Measurements from ENCODE around the gene ERG. TPM values are rescaled to one million over a fixed set of nuclear protein-coding genes. Genes with fewer than 3 reads are reported as not detected.

The ERG gene
- total RNA-seq, 4 donors from 2014 or later = 7.8 to 44.1 (median 16.8) TPM

GRCh38 chr21:38337793-38338192 lies 160.5 kb downstream of the ERG start:
- TF ChIP-seq, protein P1, sequence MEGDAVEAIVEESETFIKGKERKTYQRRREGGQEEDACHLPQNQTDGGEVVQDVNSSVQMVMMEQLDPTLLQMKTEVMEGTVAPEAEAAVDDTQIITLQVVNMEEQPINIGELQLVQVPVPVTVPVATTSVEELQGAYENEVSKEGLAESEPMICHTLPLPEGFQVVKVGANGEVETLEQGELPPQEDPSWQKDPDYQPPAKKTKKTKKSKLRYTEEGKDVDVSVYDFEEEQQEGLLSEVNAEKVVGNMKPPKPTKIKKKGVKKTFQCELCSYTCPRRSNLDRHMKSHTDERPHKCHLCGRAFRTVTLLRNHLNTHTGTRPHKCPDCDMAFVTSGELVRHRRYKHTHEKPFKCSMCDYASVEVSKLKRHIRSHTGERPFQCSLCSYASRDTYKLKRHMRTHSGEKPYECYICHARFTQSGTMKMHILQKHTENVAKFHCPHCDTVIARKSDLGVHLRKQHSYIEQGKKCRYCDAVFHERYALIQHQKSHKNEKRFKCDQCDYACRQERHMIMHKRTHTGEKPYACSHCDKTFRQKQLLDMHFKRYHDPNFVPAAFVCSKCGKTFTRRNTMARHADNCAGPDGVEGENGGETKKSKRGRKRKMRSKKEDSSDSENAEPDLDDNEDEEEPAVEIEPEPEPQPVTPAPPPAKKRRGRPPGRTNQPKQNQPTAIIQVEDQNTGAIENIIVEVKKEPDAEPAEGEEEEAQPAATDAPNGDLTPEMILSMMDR (IDR thresholded peaks at IDR 0.05; ENCODE audit: low read depth) = no peak

- TF ChIP-seq, protein P1 (IDR thresholded peaks at IDR 0.05; ENCODE audit: low read depth) = no peak
These were observed 163.4 kb downstream of the ERG start for GRCh38 chr21:38334866-38335265.

- TF ChIP-seq, protein P1 (IDR thresholded peaks at IDR 0.05; ENCODE audit: low read depth) = no peak
These were observed 164.7 kb downstream of the ERG start for GRCh38 chr21:38333301-38334272.

GRCh38 chr21:38330666-38331065 lies 167.6 kb downstream of the ERG start:
- TF ChIP-seq, protein P1 (IDR thresholded peaks at IDR 0.05; ENCODE audit: low read depth) = no peak

Small RNA genes lying within 50 kb of the gene (small RNA-seq; reads per million reads assigned to genes)
- not detected for gene SNRPGP13

Other genes starting within 250 kb of the ERG start
- 1 to 10 TPM; 2.4 to 7.3 (median 5.7) TPM for gene KCNJ15, start 241.5 kb downstream of the ERG start, total RNA-seq

Measured in subcutaneous adipose tissue (tissue), 4 donors.